GM12878 (cell line): Measurements from ENCODE around the gene NHLRC4. TPM values are rescaled to one million over a fixed set of nuclear protein-coding genes. Genes with fewer than 3 reads are reported as not detected.

Source experiments
- ATAC-seq: fragments of 200-7000 bp; cut with Tn5 transposase; 3 replicates; pipeline ENCODE4 v1.9.1; 2020; ENCODE audit warnings: mild to moderate bottlenecking, moderate library complexity
- BruUV-seq: library from RNA; stranded (reverse); fragments of 400-500 nt; replicated peaks from 2 replicates; lab custom pipeline; 2021; lab: Mats Ljungman, UMichigan
- CTCF ChIA-PET: fragments of 300-600 bp; sonication (Branson Sonifier 250); formaldehyde crosslinking; extraction: SDS; loops from one replicate; lab custom pipeline; 2021; ENCODE audit warnings: inconsistent platforms; lab: Yijun Ruan, JAX
- POLR2A ChIA-PET: fragments of 350-600 bp; formaldehyde crosslinking; extraction: SDS; loops from one replicate; lab custom pipeline; 2021; ENCODE audit warnings: inconsistent platforms; lab: Charles Lee
- RAD21 ChIA-PET: fragments of 300-600 bp; sonication (Branson Sonifier 250); formaldehyde crosslinking; loops from one replicate; lab custom pipeline; 2023; ENCODE audit warnings: antibody characterized with exemption; ENCODE audit not compliant: unreplicated experiment; lab: Charles Lee
- SMC1A ChIA-PET: fragments of 300-600 bp; sonication (Branson Sonifier 250); formaldehyde crosslinking; loops from one replicate; lab custom pipeline; 2023; ENCODE audit not compliant: unreplicated experiment, uncharacterized antibody; lab: Charles Lee
- DNase-seq: peaks from one replicate; pipeline ENCODE4 v3.0.0-alpha.2; 2011; ENCODE audit warnings: low read depth, low spot score
- FAIRE-seq: peaks from 3 replicates; lab custom pipeline; 2011; peaks lifted over from hg19 to GRCh38; lab: Jason Lieb, UNC
- H2AFZ ChIP-seq: 2 replicates; pipeline ENCODE4 v1.6.0; 2011; ENCODE audit warnings: low read depth, low read length, control low read depth; ENCODE audit not compliant: control insufficient read depth
- H3K27ac ChIP-seq: 2 replicates; pipeline ENCODE4 v1.5.1; 2011; ENCODE audit warnings: control low read depth; ENCODE audit not compliant: control insufficient read depth, insufficient read depth
- H3K27me3 ChIP-seq, 2 experiments: replicated peaks in 1 of 2; 2 replicates each; pipeline versions ENCODE4 v1.6.0 to v1.6.1; 2011; ENCODE audit warnings: low read length in 1 of 2; ENCODE audit not compliant: control insufficient read depth in 2 of 2, insufficient read depth in 2 of 2
- H3K36me3 ChIP-seq, 2 experiments: 2 replicates each; pipeline ENCODE4 v1.5.1; 2011; ENCODE audit warnings: low read length in 1 of 2; ENCODE audit not compliant: control insufficient read depth in 2 of 2, insufficient read depth in 2 of 2
- H3K4me1 ChIP-seq: 2 replicates; pipeline ENCODE4 v1.6.1; 2011; ENCODE audit warnings: mild to moderate bottlenecking, low read length, moderate library complexity, mixed read lengths; ENCODE audit not compliant: control insufficient read depth, insufficient read depth
- H3K4me2 ChIP-seq: 2 replicates; pipeline ENCODE4 v1.6.0; 2011; ENCODE audit warnings: control low read depth; ENCODE audit not compliant: control insufficient read depth, insufficient read depth
- H3K4me3 ChIP-seq: fragments of 200-600 bp; sonication (generic); 2 replicates; pipeline ENCODE4 v1.5.1; 2016
- H3K79me2 ChIP-seq: 2 replicates; pipeline ENCODE4 v1.6.0; 2011; ENCODE audit warnings: low read length; ENCODE audit not compliant: control insufficient read depth, insufficient read depth
- H3K9ac ChIP-seq: 2 replicates; pipeline ENCODE4 v1.8.0; 2011; ENCODE audit warnings: low read length, control low read depth, mixed read lengths; ENCODE audit not compliant: control insufficient read depth, insufficient read depth
- H3K9me3 ChIP-seq: replicated peaks from 3 replicates; pipeline ENCODE4 v1.5.1; 2011; ENCODE audit warnings: mild to moderate bottlenecking, low read length; ENCODE audit not compliant: control insufficient read depth, insufficient read depth
- H4K20me1 ChIP-seq: 2 replicates; pipeline ENCODE4 v1.6.0; 2011; ENCODE audit not compliant: control insufficient read depth, insufficient read depth
- BRCA1 ChIP-seq: IDR thresholded peaks from 2 replicates; pipeline ENCODE4 v1.6.1; 2011; ENCODE audit warnings: low read depth, low read length, improper control_type of control experiment
- CREM ChIP-seq: IDR thresholded peaks from 2 replicates; pipeline ENCODE4 v1.6.1; 2014; ENCODE audit warnings: antibody characterized with exemption, low read depth
- CTCF ChIP-seq, 3 experiments: IDR thresholded peaks in 2 of 3; conservative IDR thresholded peaks in 1 of 3; 2 replicates each; pipeline ENCODE4 v1.5.1; 2011; ENCODE audit warnings: low read depth in 3 of 3, low read length in 3 of 3, mild to moderate bottlenecking in 3 of 3, control low read depth in 2 of 3, moderate library complexity in 2 of 3, inconsistent platforms in 1 of 3, mixed read lengths in 1 of 3; ENCODE audit not compliant: control insufficient read depth in 2 of 3, insufficient read depth in 1 of 3; ENCODE audit errors: extremely low read depth in 1 of 3
- DPF2 ChIP-seq: fragments of 450-650 bp; IDR thresholded peaks from 2 replicates; pipeline ENCODE4 v1.6.1; 2017; ENCODE audit warnings: mild to moderate bottlenecking
- EED ChIP-seq: sonication (generic); IDR thresholded peaks from 2 replicates; pipeline ENCODE4 v1.6.1; 2016; ENCODE audit warnings: antibody characterized with exemption, low read depth
- EGR1 ChIP-seq, 2 experiments: IDR thresholded peaks; 1 replicate in 1 of 2; 2 replicates in 1 of 2; pipeline ENCODE4 v1.6.1; 2011 to 2012; ENCODE audit warnings: low read depth in 2 of 2, low read length in 2 of 2, borderline replicate concordance in 1 of 2, mild to moderate bottlenecking in 1 of 2, moderate library complexity in 1 of 2
- FOS ChIP-seq: IDR thresholded peaks from 3 replicates; pipeline ENCODE4 v1.6.1; 2011; ENCODE audit warnings: borderline replicate concordance; ENCODE audit not compliant: insufficient read length; ENCODE audit errors: extremely low read depth
- IRF3 ChIP-seq: fragments of 450-650 bp; IDR thresholded peaks from 2 replicates; pipeline ENCODE4 v1.6.1; 2014; ENCODE audit warnings: mild to moderate bottlenecking
- JUNB ChIP-seq: IDR thresholded peaks from 2 replicates; pipeline ENCODE4 v1.6.1; 2016; ENCODE audit warnings: antibody characterized with exemption, mild to moderate bottlenecking
- MYB ChIP-seq: fragments of 150-350 bp; IDR thresholded peaks from 2 replicates; pipeline ENCODE4 v1.6.1; 2014; ENCODE audit warnings: mild to moderate bottlenecking, low read depth, low read length, borderline replicate concordance
- NBN ChIP-seq: fragments of 450-650 bp; IDR thresholded peaks from 2 replicates; pipeline ENCODE4 v1.6.1; 2016
- NFYA ChIP-seq: IDR thresholded peaks from 2 replicates; pipeline ENCODE4 v1.6.1; 2011; ENCODE audit warnings: low read depth, mild to moderate bottlenecking, low read length, improper control_type of control experiment, borderline replicate concordance
- NR2C2 ChIP-seq: IDR thresholded peaks from 2 replicates; pipeline ENCODE4 v1.6.1; 2011; ENCODE audit warnings: borderline replicate concordance, low read depth; ENCODE audit not compliant: control insufficient read depth, insufficient read length
- POLR2A ChIP-seq: IDR thresholded peaks from 2 replicates; pipeline ENCODE4 v1.6.1; 2011; ENCODE audit warnings: low read depth, mild to moderate bottlenecking, low read length
- RAD21 ChIP-seq: IDR thresholded peaks from 2 replicates; pipeline ENCODE4 v1.6.1; 2011; ENCODE audit warnings: mild to moderate bottlenecking, low read depth, low read length, moderate library complexity; ENCODE audit not compliant: insufficient read depth
- RAD51 ChIP-seq: fragments of 450-650 bp; IDR thresholded peaks from 2 replicates; pipeline ENCODE4 v1.6.1; 2016; ENCODE audit warnings: moderate library complexity, mild to moderate bottlenecking, inconsistent platforms
- SREBF2 ChIP-seq: IDR thresholded peaks from 2 replicates; pipeline ENCODE4 v1.6.1; 2012; ENCODE audit warnings: mild to moderate bottlenecking, low read length
- ZNF622 ChIP-seq: fragments of 450-650 bp; IDR thresholded peaks from 2 replicates; pipeline ENCODE4 v1.6.1; 2017; ENCODE audit warnings: mild to moderate bottlenecking, inconsistent platforms
- ZSCAN29 ChIP-seq: fragments of 450-650 bp; IDR thresholded peaks from 2 replicates; pipeline ENCODE4 v1.6.1; 2017; ENCODE audit warnings: mild to moderate bottlenecking, moderate library complexity
- WGBS: methylation state at CpG from one replicate; pipeline ENCODE4 v1.1.6; 2016; ENCODE audit warnings: low lambda C conversion rate; ENCODE audit not compliant: insufficient replicate concordance, insufficient coverage; ENCODE audit errors: missing lambda C conversion rate; 5-methylcytosine and 5-hydroxymethylcytosine counted together
- in situ Hi-C: fragments of 300-500 bp; cut with MboI; formaldehyde crosslinking; loops from 9 replicates; pipeline ENCODE4 v1.14.3; 2018; ENCODE audit warnings: mixed read lengths
- intact Hi-C: fragments of 100-400 bp; cut with micrococcal nuclease; formaldehyde crosslinking; loops from one replicate; pipeline ENCODE4 v1.14.2; 2022; ENCODE audit not compliant: unreplicated experiment
- polyA plus RNA-seq, 11 experiments: library from polyadenylated mRNA; depleted of rRNA in 4 of 11; unstranded in 6 of 11; stranded (reverse) in 5 of 11; fragments of >200 nt; fragmentation: Nextera tagmentation in 4 of 11; fragmentation: Illumina TruSeq in 1 of 11; extraction: Ambion mirVana in 4 of 11; extraction: Trizol in 1 of 11; gene quantifications; 1 replicate in 1 of 11; 2 replicates in 10 of 11; pipeline versions ENCODE4 v1.2.1 to v1.2.3, GENCODE V29; 2011 to 2016; ENCODE audit warnings: inconsistent platforms in 2 of 11, missing spikeins in 2 of 11, low read depth in 1 of 11
- total RNA-seq, 4 experiments: library from RNA; depleted of rRNA in 3 of 4; stranded (reverse); fragments of >200 nt in 3 of 4; fragmentation: Illumina TruSeq in 1 of 4; extraction: Trizol in 1 of 4; gene quantifications; 2 replicates each; pipeline versions ENCODE4 v1.2.1 to v1.2.3, GENCODE V29; 2013 to 2021

Gene NHLRC4
- total and polyA plus RNA-seq, 10 of the 15 experiments (the other 5 are each of a cell fraction or from before 2014, with no cell fraction given) = 0.07 to 1.1 (median 0.57) TPM; not detected in 3

- CTCF ChIA-PET = interaction anchor here (1.1 to 1.2 kb wide), 2 partner anchors 34 to 42 kb away, joined by 3 read pairs; no protein-coding TSS in a partner anchor
- POLR2A ChIA-PET = interaction anchor here (0.5 to 1.3 kb wide), 7 partner anchors 21 to 187 kb away, joined by 3 to 7 read pairs (median 4); partner anchors contain the start of gene CAPN15
- no peak for DNase-seq
- no peaks in the 10 kb centered on the region for H3K9me3 ChIP-seq
- 84% methylated on average over 35 of the region's 35 CpGs for WGBS
- no peaks in the 10 kb centered on the region for H4K20me1 ChIP-seq
- no peaks in the 10 kb centered on the region for H3K27me3 ChIP-seq
- H3K36me3 ChIP-seq = no peaks in the 10 kb centered on the region
- peak overlapping the region; percentile 65 for H3K9ac ChIP-seq
- H2AFZ ChIP-seq = peak overlapping the region; percentile 40; the same call in 1 of the 2 replicates
- FAIRE-seq = no peak
- in situ Hi-C loops = loop anchor here (5.0 kb wide), 1 partner anchor 35 kb away; no protein-coding TSS in a partner anchor
- peak overlapping the region; percentile 79 for H3K27ac ChIP-seq
- ATAC-seq = no peak
- peaks cover 6% of the 10 kb centered on the region for H3K79me2 ChIP-seq
- peak overlapping the region; percentile 13; the same call in 1 of the 2 replicates for H3K4me3 ChIP-seq
- H3K4me1 ChIP-seq = peaks cover 19% of the 10 kb centered on the region
- SMC1A ChIA-PET = interaction anchor here (0.7 kb wide), 1 partner anchor 42 kb away, joined by 3 read pairs; no protein-coding TSS in a partner anchor
- no TSS peak for BruUV-seq
- peak overlapping the region; percentile 76 for H3K4me2 ChIP-seq
- TF ChIP-seq BRCA1 (no peak), POLR2A (no peak), FOS (no peak), CTCF (IDR thresholded peaks at IDR 0.05 in 2 of 3, conservative IDR thresholded peaks at IDR 0.05 in 1 of 3; ENCODE audit: control insufficient read depth in 2 of 3, extremely low read depth in 1 of 3, insufficient read depth in 1 of 3, low read depth in 3 of 3, low read length in 3 of 3) (no peak), MYB (no peak), ZSCAN29 (no peak), NR2C2 (no peak), NFYA (no peak), EGR1 (IDR thresholded peaks at IDR 0.05; ENCODE audit: borderline replicate concordance in 1 of 2, low read depth in 2 of 2, low read length in 2 of 2) (no peak), IRF3 (no peak), JUNB (no peak), NBN (no peak), DPF2 (no peak), RAD21 (no peak), SREBF2 (no peak), CREM (no peak), ZNF622 (no peak), EED (no peak), RAD51 (no peak)
- TF ChIP-seq, all 136 proteins: peak for 0
- intact Hi-C loops = loop anchor here (5.0 kb wide), 1 partner anchor 40 kb away; the partner anchor contains the start of gene CAPN15
- RAD21 ChIA-PET = interaction anchor here (1.4 kb wide), 1 partner anchor 42 kb away, joined by 4 read pairs; no protein-coding TSS in a partner anchor
Measured at GRCh38 chr16:567373-568256, 810 bp downstream of the NHLRC4 start.
